Kidney (tissue), 14 donors: ENCODE results near the gene CSTB. TPM values are rescaled to one million over a fixed set of nuclear protein-coding genes. Genes with fewer than 3 reads are reported as not detected.

Source experiments
- DNase-seq, 5 donors: peaks; one replicate each; pipeline ENCODE4 v3.0.0-alpha.2; 2013 to 2020
- FAIRE-seq: peaks from 2 replicates; lab custom pipeline; 2012; peaks lifted over from hg19 to GRCh38; lab: Jason Lieb, UNC
- H3K27ac ChIP-seq, 2 donors: one replicate each; pipeline ENCODE4 v1.7.0; 2013; ENCODE audit warnings: low read depth in 2 of 2, low read length in 2 of 2, inconsistent platforms in 1 of 2
- H3K27me3 ChIP-seq: one replicate; pipeline ENCODE4 v1.7.1; 2013; ENCODE audit warnings: low read length, inconsistent platforms; ENCODE audit not compliant: control insufficient read depth, insufficient read depth
- H3K36me3 ChIP-seq, 3 donors: one replicate each; pipeline versions ENCODE4 v1.7.0 to v1.7.1; 2013; ENCODE audit warnings: low read length in 3 of 3, control low read depth in 1 of 3, inconsistent platforms in 1 of 3; ENCODE audit not compliant: insufficient read depth in 3 of 3, control insufficient read depth in 2 of 3
- H3K4me1 ChIP-seq, 3 donors: one replicate each; pipeline versions ENCODE4 v1.7.0 to v1.7.1; 2013; ENCODE audit warnings: low read length in 3 of 3, inconsistent platforms in 1 of 3, low read depth in 1 of 3; ENCODE audit not compliant: control insufficient read depth in 2 of 3, insufficient read depth in 2 of 3
- H3K4me3 ChIP-seq, 3 donors: one replicate each; pipeline versions ENCODE4 v1.7.0 to v1.8.1; 2013; ENCODE audit warnings: low read length in 3 of 3, control low read depth in 1 of 3, inconsistent platforms in 1 of 3
- H3K9ac ChIP-seq, 3 donors: one replicate each; pipeline versions ENCODE4 v1.7.0 to v1.7.1; 2013; ENCODE audit warnings: low read length in 3 of 3, control low read depth in 1 of 3, inconsistent platforms in 1 of 3
- H3K9me3 ChIP-seq, 3 donors: one replicate each; pipeline versions ENCODE4 v1.7.0 to v1.7.1; 2013; ENCODE audit warnings: low read length in 3 of 3, control low read depth in 1 of 3, inconsistent platforms in 1 of 3; ENCODE audit not compliant: control insufficient read depth in 2 of 3, insufficient read depth in 1 of 3
- intact Hi-C: fragments of 100-400 bp; cut with DNase I; formaldehyde crosslinking; loops from one replicate; pipeline ENCODE4 v1.11.1; 2022
- polyA plus RNA-seq: library from polyadenylated mRNA; stranded (reverse); fragments of 350-450 nt; fragmentation: Illumina TruSeq; extraction: RNeasy Lipid Tissue Mini Kit (QIAGEN cat#74804); gene quantifications from one replicate; pipeline ENCODE4 v1.2.3, GENCODE V29; 2014; ENCODE audit warnings: low read depth, low replicate concordance; ENCODE audit not compliant: insufficient read depth
- total RNA-seq: library from RNA; stranded (reverse); fragmentation: NEBNext Ultra II Directional; extraction: Animal tissue kit (Norgen Biotek cat#: 25700); gene quantifications from one replicate; pipeline ENCODE4 v1.2.1, GENCODE V29; 2021
- TF ChIP-seq, protein P1 (sequence below): IDR thresholded peaks from 3 replicates; pipeline ENCODE4 v1.5.1; 2012; ENCODE audit warnings: mild to moderate bottlenecking, moderate library complexity, borderline replicate concordance; ENCODE audit not compliant: insufficient read depth; ENCODE audit errors: extremely low read depth
- donor health status: control.
- donor health status: control.
- donor health status: control.
- donor health status: control.
- donor health status: control.
- donor health status: DM: yes; HTN: yes; CAD: no.
- donor health status: Normal renal cell carcinoma (clear cell type).

The CSTB gene
- total and polyA plus RNA-seq, 2 donors from 2014 or later, result 74.5 to 97.8 TPM

DNA sequence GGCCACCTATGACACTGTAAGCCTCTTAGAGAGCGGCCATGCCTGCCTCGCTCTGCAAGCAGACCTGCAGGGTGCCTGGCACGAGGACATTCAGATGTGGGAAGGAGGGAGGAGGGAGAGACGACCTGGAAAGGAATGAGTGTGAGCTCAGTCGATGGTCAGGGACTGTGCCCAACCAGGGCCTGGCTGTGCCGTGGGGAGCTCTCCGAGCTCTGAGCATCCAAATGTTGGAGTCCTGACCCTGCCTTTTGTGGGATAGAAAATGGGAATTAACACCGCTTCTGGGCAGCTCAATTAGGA is 7.3 kb downstream of the CSTB start:
- intact Hi-C loops, result no loop called here

DNA sequence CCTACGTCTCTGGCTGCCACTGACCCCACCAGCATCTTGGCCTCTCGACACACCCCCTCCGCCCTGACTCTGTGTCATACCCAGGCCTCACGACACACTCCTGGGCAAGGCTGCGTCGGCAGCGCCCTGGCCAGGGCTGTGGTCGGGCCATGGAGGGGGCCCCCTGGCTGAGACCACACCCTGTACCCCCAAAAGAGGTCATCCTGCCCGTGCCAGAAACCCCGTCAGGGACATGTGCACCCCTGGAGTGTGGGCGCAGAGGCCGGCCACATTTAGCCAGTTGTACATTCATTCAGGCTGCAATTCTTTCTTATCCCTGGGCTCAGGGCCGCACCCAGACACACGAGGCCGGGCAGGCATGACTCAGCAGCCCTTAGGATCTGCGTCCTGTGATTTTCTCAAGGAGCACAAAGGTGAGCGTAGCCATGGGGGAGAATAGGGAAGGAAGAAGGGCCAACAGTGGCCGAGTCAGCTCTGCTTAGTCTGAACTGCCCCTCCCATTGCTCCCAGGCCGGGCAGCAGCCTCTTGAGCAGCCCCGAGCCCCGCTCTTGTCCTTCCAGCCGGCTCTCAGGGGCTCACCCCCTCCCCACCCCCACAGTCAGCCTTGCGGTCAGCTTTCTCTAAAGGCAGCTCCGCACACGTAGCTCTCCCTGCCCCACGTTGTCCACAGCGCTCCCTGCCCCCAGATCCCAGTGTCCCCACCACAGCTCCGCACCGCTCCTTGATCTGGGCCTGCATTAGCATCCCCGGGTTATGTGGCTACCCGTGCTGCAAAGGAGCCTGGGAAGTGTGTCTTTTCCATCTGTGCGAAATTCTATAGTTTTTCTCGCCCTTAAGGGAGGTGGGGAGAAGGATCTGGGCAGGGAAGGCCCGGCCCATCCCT is 7.9 kb downstream of the CSTB start:
- H3K27ac ChIP-seq, result peak overlapping the region in 1 of 2 donors; percentile 57
- TF ChIP-seq, protein P1, sequence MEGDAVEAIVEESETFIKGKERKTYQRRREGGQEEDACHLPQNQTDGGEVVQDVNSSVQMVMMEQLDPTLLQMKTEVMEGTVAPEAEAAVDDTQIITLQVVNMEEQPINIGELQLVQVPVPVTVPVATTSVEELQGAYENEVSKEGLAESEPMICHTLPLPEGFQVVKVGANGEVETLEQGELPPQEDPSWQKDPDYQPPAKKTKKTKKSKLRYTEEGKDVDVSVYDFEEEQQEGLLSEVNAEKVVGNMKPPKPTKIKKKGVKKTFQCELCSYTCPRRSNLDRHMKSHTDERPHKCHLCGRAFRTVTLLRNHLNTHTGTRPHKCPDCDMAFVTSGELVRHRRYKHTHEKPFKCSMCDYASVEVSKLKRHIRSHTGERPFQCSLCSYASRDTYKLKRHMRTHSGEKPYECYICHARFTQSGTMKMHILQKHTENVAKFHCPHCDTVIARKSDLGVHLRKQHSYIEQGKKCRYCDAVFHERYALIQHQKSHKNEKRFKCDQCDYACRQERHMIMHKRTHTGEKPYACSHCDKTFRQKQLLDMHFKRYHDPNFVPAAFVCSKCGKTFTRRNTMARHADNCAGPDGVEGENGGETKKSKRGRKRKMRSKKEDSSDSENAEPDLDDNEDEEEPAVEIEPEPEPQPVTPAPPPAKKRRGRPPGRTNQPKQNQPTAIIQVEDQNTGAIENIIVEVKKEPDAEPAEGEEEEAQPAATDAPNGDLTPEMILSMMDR, result no peak
- H3K27me3 ChIP-seq, result no peaks in the 10 kb centered on the region
- no peak overlapping the region for H3K4me3 ChIP-seq
- H3K36me3 ChIP-seq, result peaks cover 0 to 2% (median 0%) of the 10 kb centered on the region in 3 donors
- peaks cover 0 to 11% (median 0%) of the 10 kb centered on the region in 3 donors for H3K4me1 ChIP-seq
- FAIRE-seq (no peak), DNase-seq (peak in 3 of 5 donors; percentile 44 to 88 (median 63))
- H3K9me3 ChIP-seq, result peaks cover 0 to 2% (median 0%) of the 10 kb centered on the region in 3 donors
- H3K9ac ChIP-seq, result peak overlapping the region in 1 of 3 donors; percentile 19
- intact Hi-C loops, result no loop called here

More for the DNA sequence above, 7.3 kb downstream of the CSTB start:
- Histone ChIP-seq H3K36me3 (peaks cover 0 to 4% (median 3%) of the 10 kb centered on the region in 3 donors), H3K9me3 (peaks cover 0 to 2% (median 0%) of the 10 kb centered on the region in 3 donors), H3K27ac (no peak overlapping the region), H3K4me3 (no peak overlapping the region), H3K4me1 (peaks cover 0 to 11% (median 0%) of the 10 kb centered on the region in 3 donors), H3K9ac (no peak overlapping the region), H3K27me3 (no peaks in the 10 kb centered on the region)
- DNase-seq (no peak), FAIRE-seq (no peak)
- TF ChIP-seq, protein P1, result no peak

DNA sequence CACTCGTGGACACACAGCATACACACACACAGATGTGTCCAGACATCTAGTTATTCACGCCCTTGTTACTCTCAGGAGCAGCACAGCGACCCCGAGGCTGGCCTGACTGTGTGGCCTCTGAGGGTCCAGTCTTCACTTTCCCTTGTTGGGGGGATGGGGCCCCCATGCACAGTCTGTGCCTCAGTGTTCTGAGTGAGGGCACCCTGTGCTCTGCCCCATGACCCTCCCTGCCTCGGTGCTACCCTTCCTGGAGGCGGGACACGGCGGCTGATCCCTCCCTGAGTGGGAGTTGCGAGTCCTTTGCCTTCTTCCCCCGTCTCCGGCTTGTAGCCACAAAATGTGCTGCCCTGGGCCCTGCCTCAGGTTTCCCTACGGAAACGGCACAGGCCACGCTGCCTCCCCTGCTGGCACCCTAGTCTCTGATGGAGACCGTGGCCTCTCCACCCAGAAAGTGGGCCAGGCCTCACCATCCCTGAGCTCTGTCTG is 8.6 kb downstream of the CSTB start:
- no peak overlapping the region for H3K9ac ChIP-seq
- no peak overlapping the region for H3K27ac ChIP-seq

More for the DNA sequence above, 8.6 kb downstream of the CSTB start:
- no peaks in the 10 kb centered on the region for H3K27me3 ChIP-seq
- intact Hi-C loops, result no loop called here
- H3K4me1 ChIP-seq, result peaks cover 0 to 11% (median 0%) of the 10 kb centered on the region in 3 donors
- DNase-seq (no peak), FAIRE-seq (no peak)
- TF ChIP-seq, protein P1, result no peak
- H3K4me3 ChIP-seq, result no peak overlapping the region
- H3K36me3 ChIP-seq, result peaks cover 0 to under 1% (median 0%) of the 10 kb centered on the region in 3 donors
- H3K9me3 ChIP-seq, result peaks cover 0 to 2% (median 0%) of the 10 kb centered on the region in 3 donors
